ENCODE data around the gene HHATL.

DNA sequence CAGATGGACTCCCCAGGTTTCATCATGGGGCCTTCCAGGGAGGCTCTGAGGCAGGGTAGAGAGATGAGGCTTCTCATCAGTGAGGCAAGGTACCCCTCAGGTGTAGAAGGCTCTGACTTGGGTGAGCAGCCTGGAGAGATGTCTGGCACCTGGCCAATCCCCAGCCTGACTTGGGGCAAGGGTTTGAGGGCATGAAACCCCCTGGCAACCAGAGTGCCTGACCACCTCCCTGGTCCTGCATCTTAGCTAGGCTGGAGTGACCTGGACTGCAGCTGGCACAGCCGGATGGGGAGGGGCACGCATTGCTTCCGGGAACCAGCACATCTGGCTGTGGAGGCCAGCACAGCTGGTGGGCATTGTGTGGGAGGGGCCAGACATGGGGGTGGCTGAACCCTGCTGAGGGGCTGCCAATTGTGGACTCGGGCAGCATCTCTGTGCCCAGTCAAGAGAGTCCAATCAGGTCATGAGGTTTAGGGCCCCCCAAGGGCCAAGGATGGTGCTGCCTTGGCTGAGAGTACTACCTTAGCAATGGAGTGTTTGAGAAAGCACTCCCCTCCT, 47.2 kb downstream of the HHATL start:
- TF ChIP-seq, protein P1, sequence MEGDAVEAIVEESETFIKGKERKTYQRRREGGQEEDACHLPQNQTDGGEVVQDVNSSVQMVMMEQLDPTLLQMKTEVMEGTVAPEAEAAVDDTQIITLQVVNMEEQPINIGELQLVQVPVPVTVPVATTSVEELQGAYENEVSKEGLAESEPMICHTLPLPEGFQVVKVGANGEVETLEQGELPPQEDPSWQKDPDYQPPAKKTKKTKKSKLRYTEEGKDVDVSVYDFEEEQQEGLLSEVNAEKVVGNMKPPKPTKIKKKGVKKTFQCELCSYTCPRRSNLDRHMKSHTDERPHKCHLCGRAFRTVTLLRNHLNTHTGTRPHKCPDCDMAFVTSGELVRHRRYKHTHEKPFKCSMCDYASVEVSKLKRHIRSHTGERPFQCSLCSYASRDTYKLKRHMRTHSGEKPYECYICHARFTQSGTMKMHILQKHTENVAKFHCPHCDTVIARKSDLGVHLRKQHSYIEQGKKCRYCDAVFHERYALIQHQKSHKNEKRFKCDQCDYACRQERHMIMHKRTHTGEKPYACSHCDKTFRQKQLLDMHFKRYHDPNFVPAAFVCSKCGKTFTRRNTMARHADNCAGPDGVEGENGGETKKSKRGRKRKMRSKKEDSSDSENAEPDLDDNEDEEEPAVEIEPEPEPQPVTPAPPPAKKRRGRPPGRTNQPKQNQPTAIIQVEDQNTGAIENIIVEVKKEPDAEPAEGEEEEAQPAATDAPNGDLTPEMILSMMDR (IDR thresholded peaks at IDR 0.05; ENCODE audit: low read depth, low read length, missing input control): no peak
- TF ChIP-seq YY1 (IDR thresholded peaks at IDR 0.05) (no peak), EGR1 (IDR thresholded peaks at IDR 0.05; ENCODE audit: low read depth in 2 of 2) (no peak), TAF1 (conservative IDR thresholded peaks at IDR 0.05) (no peak)
- TF ChIP-seq, protein P2, sequence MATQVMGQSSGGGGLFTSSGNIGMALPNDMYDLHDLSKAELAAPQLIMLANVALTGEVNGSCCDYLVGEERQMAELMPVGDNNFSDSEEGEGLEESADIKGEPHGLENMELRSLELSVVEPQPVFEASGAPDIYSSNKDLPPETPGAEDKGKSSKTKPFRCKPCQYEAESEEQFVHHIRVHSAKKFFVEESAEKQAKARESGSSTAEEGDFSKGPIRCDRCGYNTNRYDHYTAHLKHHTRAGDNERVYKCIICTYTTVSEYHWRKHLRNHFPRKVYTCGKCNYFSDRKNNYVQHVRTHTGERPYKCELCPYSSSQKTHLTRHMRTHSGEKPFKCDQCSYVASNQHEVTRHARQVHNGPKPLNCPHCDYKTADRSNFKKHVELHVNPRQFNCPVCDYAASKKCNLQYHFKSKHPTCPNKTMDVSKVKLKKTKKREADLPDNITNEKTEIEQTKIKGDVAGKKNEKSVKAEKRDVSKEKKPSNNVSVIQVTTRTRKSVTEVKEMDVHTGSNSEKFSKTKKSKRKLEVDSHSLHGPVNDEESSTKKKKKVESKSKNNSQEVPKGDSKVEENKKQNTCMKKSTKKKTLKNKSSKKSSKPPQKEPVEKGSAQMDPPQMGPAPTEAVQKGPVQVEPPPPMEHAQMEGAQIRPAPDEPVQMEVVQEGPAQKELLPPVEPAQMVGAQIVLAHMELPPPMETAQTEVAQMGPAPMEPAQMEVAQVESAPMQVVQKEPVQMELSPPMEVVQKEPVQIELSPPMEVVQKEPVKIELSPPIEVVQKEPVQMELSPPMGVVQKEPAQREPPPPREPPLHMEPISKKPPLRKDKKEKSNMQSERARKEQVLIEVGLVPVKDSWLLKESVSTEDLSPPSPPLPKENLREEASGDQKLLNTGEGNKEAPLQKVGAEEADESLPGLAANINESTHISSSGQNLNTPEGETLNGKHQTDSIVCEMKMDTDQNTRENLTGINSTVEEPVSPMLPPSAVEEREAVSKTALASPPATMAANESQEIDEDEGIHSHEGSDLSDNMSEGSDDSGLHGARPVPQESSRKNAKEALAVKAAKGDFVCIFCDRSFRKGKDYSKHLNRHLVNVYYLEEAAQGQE (IDR thresholded peaks at IDR 0.05): no peak

All from liver (tissue), 3 donors.